CD14-positive monocyte (primary cell): ENCODE results near the gene TRNT1. TPM values are rescaled to one million over a fixed set of nuclear protein-coding genes. Genes with fewer than 3 reads are reported as not detected.
A peak's percentile ranks its signal among the peaks of the same experiment; 100 is the strongest.

ENCODE experiments used
- DNase-seq, 3 donors: peaks; one replicate each; pipeline ENCODE4 v3.0.0-alpha.2; 2011 to 2022
- H2AFZ ChIP-seq: 2 replicates; pipeline ENCODE4 v1.6.0; 2012; ENCODE audit warnings: mild to moderate bottlenecking, low read depth, low read length, inconsistent platforms; ENCODE audit not compliant: insufficient read depth, poor library complexity, severe bottlenecking
- H3K27ac ChIP-seq, 2 donors: 1 replicate in 1 of 2; 2 replicates in 1 of 2; pipeline ENCODE4 v1.5.1; 2012 to 2013; ENCODE audit warnings: low read length in 2 of 2, control low read depth in 1 of 2, inconsistent platforms in 1 of 2, low read depth in 1 of 2, mild to moderate bottlenecking in 1 of 2
- H3K27me3 ChIP-seq, 2 donors: one replicate each; pipeline versions ENCODE4 v1.6.0 to v1.6.1; 2011 to 2013; ENCODE audit warnings: low read length in 2 of 2; ENCODE audit not compliant: control insufficient read depth in 2 of 2, insufficient read depth in 2 of 2
- H3K36me3 ChIP-seq, 2 donors: replicated peaks in 1 of 2; 1 replicate in 1 of 2; 2 replicates in 1 of 2; pipeline versions ENCODE4 v1.5.1 to v1.6.1; 2012 to 2013; ENCODE audit warnings: low read length in 2 of 2, control low read depth in 1 of 2, inconsistent platforms in 1 of 2, mild to moderate bottlenecking in 1 of 2; ENCODE audit not compliant: insufficient read depth in 2 of 2, control insufficient read depth in 1 of 2
- H3K4me1 ChIP-seq, 2 donors: 1 replicate in 1 of 2; 2 replicates in 1 of 2; pipeline versions ENCODE4 v1.5.1 to v1.6.1; 2012 to 2013; ENCODE audit warnings: low read length in 2 of 2, control low read depth in 1 of 2, inconsistent platforms in 1 of 2, mild to moderate bottlenecking in 1 of 2, moderate library complexity in 1 of 2; ENCODE audit not compliant: insufficient read depth in 2 of 2, control insufficient read depth in 1 of 2
- H3K4me2 ChIP-seq: replicated peaks from 2 replicates; pipeline ENCODE3; 2012; ENCODE audit warnings: low read length, moderate library complexity, mild to moderate bottlenecking; ENCODE audit not compliant: poor library complexity, severe bottlenecking; ENCODE audit errors: extremely low read depth
- H3K4me3 ChIP-seq, 3 experiments: fragments of 200-600 bp in 1 of 3; sonication (generic) in 1 of 3; replicated peaks in 1 of 3; 1 replicate in 2 of 3; 2 replicates in 1 of 3; pipeline ENCODE4 v1.5.1; 2011 to 2013; ENCODE audit warnings: low read length in 3 of 3, mild to moderate bottlenecking in 3 of 3, control low read depth in 2 of 3, low read depth in 2 of 3, inconsistent platforms in 1 of 3, moderate library complexity in 1 of 3
- H3K79me2 ChIP-seq: 2 replicates; pipeline ENCODE4 v1.6.0; 2012; ENCODE audit warnings: mild to moderate bottlenecking, control low read depth, inconsistent platforms, low read length, moderate library complexity; ENCODE audit not compliant: insufficient read depth
- H3K9ac ChIP-seq: 2 replicates; pipeline ENCODE4 v1.6.0; 2017; ENCODE audit warnings: low read length, mild to moderate bottlenecking; ENCODE audit not compliant: insufficient read depth, poor library complexity, severe bottlenecking
- H3K9me3 ChIP-seq, 2 donors: replicated peaks in 1 of 2; 1 replicate in 1 of 2; 2 replicates in 1 of 2; pipeline versions ENCODE4 v1.5.1 to v1.6.1; 2012 to 2013; ENCODE audit warnings: low read length in 2 of 2, control low read depth in 1 of 2; ENCODE audit not compliant: control insufficient read depth in 1 of 2, insufficient read depth in 1 of 2
- H4K20me1 ChIP-seq: 2 replicates; pipeline ENCODE4 v1.6.0; 2012; ENCODE audit warnings: mild to moderate bottlenecking, low read length, control low read depth, moderate library complexity; ENCODE audit not compliant: insufficient read depth
- H3K27ac Mint-ChIP-seq, 7 donors: one replicate each; pipeline ENCODE4 v1.8.0; 2020; ENCODE audit warnings: mild to moderate bottlenecking in 7 of 7, mixed read lengths in 7 of 7, moderate library complexity in 6 of 7, inconsistent platforms in 2 of 7
- H3K27me3 Mint-ChIP-seq, 3 donors: one replicate each; pipeline ENCODE4 v1.8.0; 2021 to 2022; ENCODE audit warnings: low read depth in 3 of 3, mild to moderate bottlenecking in 3 of 3, mixed read lengths in 3 of 3, moderate library complexity in 3 of 3, inconsistent platforms in 1 of 3
- H3K36me3 Mint-ChIP-seq, 2 donors: one replicate each; pipeline ENCODE4 v1.8.0; 2020; ENCODE audit warnings: mixed read lengths in 2 of 2, inconsistent platforms in 1 of 2, mild to moderate bottlenecking in 1 of 2
- H3K4me1 Mint-ChIP-seq: one replicate; pipeline ENCODE4 v1.8.0; 2020; ENCODE audit warnings: mild to moderate bottlenecking, mixed read lengths
- H3K4me3 Mint-ChIP-seq, 2 donors: one replicate each; pipeline ENCODE4 v1.8.0; 2020; ENCODE audit warnings: mild to moderate bottlenecking in 2 of 2, mixed read lengths in 2 of 2, moderate library complexity in 1 of 2
- H3K9me3 Mint-ChIP-seq, 7 donors: one replicate each; pipeline ENCODE4 v1.8.0; 2020 to 2022; ENCODE audit warnings: mixed read lengths in 7 of 7, mild to moderate bottlenecking in 6 of 7, moderate library complexity in 6 of 7, inconsistent platforms in 2 of 7
- CTCF ChIP-seq: fragments of 200-600 bp; IDR thresholded peaks from one replicate; pipeline ENCODE4 v1.8.0; 2022; ENCODE audit warnings: antibody characterized with exemption, mild to moderate bottlenecking
- WGBS: methylation state at CpG from one replicate; pipeline ENCODE4 v1.1.5; 2013; ENCODE audit warnings: missing lambda C conversion rate; ENCODE audit not compliant: insufficient coverage; 5-methylcytosine and 5-hydroxymethylcytosine counted together
- intact Hi-C, 2 donors: fragments of 100-400 bp; cut with micrococcal nuclease; formaldehyde crosslinking; loops; one replicate each; pipeline versions ENCODE4 v1.15.0 to v1.15.1; 2023
- polyA plus RNA-seq, 3 donors: library from polyadenylated mRNA; depleted of rRNA in 1 of 3; unstranded in 2 of 3; stranded (reverse) in 1 of 3; fragments of 300-500 nt in 2 of 3; fragments of >200 nt in 1 of 3; fragmentation: Illumina TruSeq in 2 of 3; gene quantifications; 1 replicate in 2 of 3; 2 replicates in 1 of 3; pipeline ENCODE4 v1.2.3, GENCODE V29; 2012 to 2021

TRNT1 gene
- polyA plus RNA-seq, 3 donors, result 4.4 to 15.8 (median 10.3) TPM

- Histone ChIP-seq H3K9ac (no peak overlapping the region), H3K9me3 (no peaks in the 10 kb centered on the region), H3K4me3 (peak overlapping the region in 1 of 3 experiments; percentile 88), H3K27ac (peak overlapping the region in 1 of 2 donors; percentile 89), H3K36me3 (peaks cover 9 to 22% of the 10 kb centered on the region in 2 donors), H3K79me2 (peaks cover 56% of the 10 kb centered on the region), H4K20me1 (no peaks in the 10 kb centered on the region), H3K27me3 (no peaks in the 10 kb centered on the region), H3K4me1 (peaks cover 31 to 49% of the 10 kb centered on the region in 2 donors), H2AFZ (no peak overlapping the region), H3K4me2 (peak overlapping the region; percentile 79)
- intact Hi-C loops, result loop anchor here in 1 of 2 donors (2.0 kb wide), 1 partner anchor 53 kb away; no protein-coding TSS in a partner anchor
- Mint-ChIP-seq H3K9me3 (no peaks in the 10 kb centered on the region), H3K27ac (peak overlapping the region; percentile 62 to 89 (median 86)), H3K4me3 (peak overlapping the region; percentile 74 to 88), H3K36me3 (peaks cover 21 to 25% of the 10 kb centered on the region in 2 donors), H3K27me3 (peaks cover 0 to 2% (median 0%) of the 10 kb centered on the region in 3 donors), H3K4me1 (peaks cover 59% of the 10 kb centered on the region)
- no peak for TF ChIP-seq CTCF
- peak in 2 of 3 donors; percentile 32 to 47 for DNase-seq
- 34% methylated on average over 7 of the region's 10 CpGs for WGBS
These were observed 51.2 kb downstream of the TRNT1 start for GRCh38 chr3:3177861-3178497.

GRCh38 chr3:3178498-3179328, 52.0 kb downstream of the TRNT1 start:
- Mint-ChIP-seq H3K36me3 (peaks cover 19 to 20% of the 10 kb centered on the region in 2 donors), H3K27ac (peak overlapping the region; percentile 78 to 90 (median 88)), H3K27me3 (peaks cover 0 to 2% (median 0%) of the 10 kb centered on the region in 3 donors), H3K4me3 (peak overlapping the region; percentile 74 to 88), H3K4me1 (peaks cover 52% of the 10 kb centered on the region), H3K9me3 (no peaks in the 10 kb centered on the region)
- Histone ChIP-seq H3K27me3 (no peaks in the 10 kb centered on the region), H2AFZ (peak overlapping the region; percentile 87), H4K20me1 (no peaks in the 10 kb centered on the region), H3K9me3 (no peaks in the 10 kb centered on the region), H3K79me2 (peaks cover 56% of the 10 kb centered on the region), H3K4me2 (peak overlapping the region; percentile 79), H3K4me1 (peaks cover 25 to 42% of the 10 kb centered on the region in 2 donors), H3K4me3 (peak overlapping the region; percentile 79 to 88 (median 87)), H3K27ac (peak overlapping the region; percentile 27 to 89), H3K36me3 (peaks cover 9 to 22% of the 10 kb centered on the region in 2 donors), H3K9ac (peak overlapping the region; percentile 85)
- TF ChIP-seq CTCF, result no peak
- WGBS, result 17% methylated on average over 10 of the region's 16 CpGs
- intact Hi-C loops, result loop anchor here in 1 of 2 donors (2.0 kb wide), 1 partner anchor 54 kb away; no protein-coding TSS in a partner anchor
- no peak for DNase-seq
